ENCODE measurements around the gene MED16. TPM values are rescaled to one million over a fixed set of nuclear protein-coding genes. Genes with fewer than 3 reads are reported as not detected.
A peak's percentile ranks its signal among the peaks of the same experiment; 100 is the strongest.

MED16 gene
- polyA plus RNA-seq, 1 experiment = 22.7 TPM

GRCh38 chr19:931860-932647 lies 39.1 kb upstream of the MED16 start:
- CTCF ChIA-PET = no interaction called here
- no peak overlapping the region for H3K4me3 ChIP-seq (ENCODE audit: low read depth, low read length)
- no peak for DNase-seq (ENCODE audit: low read depth, low spot score)
- peaks cover 7% of the 10 kb centered on the region; the same call in 1 of the 2 replicates for H3K9me3 ChIP-seq (ENCODE audit: control insufficient read depth, insufficient read depth, low read length)
- H3K27me3 ChIP-seq (ENCODE audit: control insufficient read depth, insufficient read depth, low read length) = no peaks in the 10 kb centered on the region
- POLR2A ChIA-PET = interaction anchor here (0.7 to 2.3 kb wide), 3 partner anchors 9 to 94 kb away, joined by 4 to 11 read pairs (median 4); partner anchors contain the start of genes CNN2 and WDR18
- peak overlapping the region; percentile 31 for H3K27ac ChIP-seq (ENCODE audit: low read depth, low read length)
- TF ChIP-seq, protein P1, sequence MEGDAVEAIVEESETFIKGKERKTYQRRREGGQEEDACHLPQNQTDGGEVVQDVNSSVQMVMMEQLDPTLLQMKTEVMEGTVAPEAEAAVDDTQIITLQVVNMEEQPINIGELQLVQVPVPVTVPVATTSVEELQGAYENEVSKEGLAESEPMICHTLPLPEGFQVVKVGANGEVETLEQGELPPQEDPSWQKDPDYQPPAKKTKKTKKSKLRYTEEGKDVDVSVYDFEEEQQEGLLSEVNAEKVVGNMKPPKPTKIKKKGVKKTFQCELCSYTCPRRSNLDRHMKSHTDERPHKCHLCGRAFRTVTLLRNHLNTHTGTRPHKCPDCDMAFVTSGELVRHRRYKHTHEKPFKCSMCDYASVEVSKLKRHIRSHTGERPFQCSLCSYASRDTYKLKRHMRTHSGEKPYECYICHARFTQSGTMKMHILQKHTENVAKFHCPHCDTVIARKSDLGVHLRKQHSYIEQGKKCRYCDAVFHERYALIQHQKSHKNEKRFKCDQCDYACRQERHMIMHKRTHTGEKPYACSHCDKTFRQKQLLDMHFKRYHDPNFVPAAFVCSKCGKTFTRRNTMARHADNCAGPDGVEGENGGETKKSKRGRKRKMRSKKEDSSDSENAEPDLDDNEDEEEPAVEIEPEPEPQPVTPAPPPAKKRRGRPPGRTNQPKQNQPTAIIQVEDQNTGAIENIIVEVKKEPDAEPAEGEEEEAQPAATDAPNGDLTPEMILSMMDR (IDR thresholded peaks at IDR 0.05; ENCODE audit: low read depth, low read length) = no peak

DNA sequence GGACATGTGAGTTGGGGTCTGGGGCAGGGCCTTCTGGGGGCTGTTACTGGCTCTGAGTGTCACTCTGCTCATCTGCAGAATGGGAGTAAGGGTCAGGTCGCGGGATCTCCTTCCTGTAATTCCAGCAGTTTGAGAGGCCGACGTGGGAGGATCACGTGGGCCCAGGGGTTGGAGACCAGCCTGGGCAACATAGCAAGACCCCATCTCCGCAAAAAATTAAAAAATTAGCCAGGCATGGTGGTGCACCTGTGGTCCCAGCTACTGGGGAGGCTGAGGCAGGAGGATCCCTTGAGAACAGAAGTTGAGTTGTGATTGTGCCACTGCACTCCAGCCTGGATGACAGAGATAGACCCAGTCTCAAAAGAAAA lies 36.9 kb upstream of the MED16 start:
- Histone ChIP-seq H3K27ac (ENCODE audit: low read depth, low read length) (no peak overlapping the region), H3K9me3 (ENCODE audit: control insufficient read depth, insufficient read depth, low read length) (peaks cover 4% of the 10 kb centered on the region; the same call in 1 of the 2 replicates), H3K27me3 (ENCODE audit: control insufficient read depth, insufficient read depth, low read length) (no peaks in the 10 kb centered on the region), H3K4me3 (ENCODE audit: low read depth, low read length) (no peak overlapping the region)
- ChIA-PET CTCF (no interaction called here), POLR2A (interaction anchor here (1.0 kb wide), 1 partner anchor 9 kb away, joined by 3 read pairs; no protein-coding TSS in a partner anchor)
- TF ChIP-seq, protein P1 (IDR thresholded peaks at IDR 0.05; ENCODE audit: low read depth, low read length) = no peak
- DNase-seq (ENCODE audit: low read depth, low spot score) = no peak

DNA sequence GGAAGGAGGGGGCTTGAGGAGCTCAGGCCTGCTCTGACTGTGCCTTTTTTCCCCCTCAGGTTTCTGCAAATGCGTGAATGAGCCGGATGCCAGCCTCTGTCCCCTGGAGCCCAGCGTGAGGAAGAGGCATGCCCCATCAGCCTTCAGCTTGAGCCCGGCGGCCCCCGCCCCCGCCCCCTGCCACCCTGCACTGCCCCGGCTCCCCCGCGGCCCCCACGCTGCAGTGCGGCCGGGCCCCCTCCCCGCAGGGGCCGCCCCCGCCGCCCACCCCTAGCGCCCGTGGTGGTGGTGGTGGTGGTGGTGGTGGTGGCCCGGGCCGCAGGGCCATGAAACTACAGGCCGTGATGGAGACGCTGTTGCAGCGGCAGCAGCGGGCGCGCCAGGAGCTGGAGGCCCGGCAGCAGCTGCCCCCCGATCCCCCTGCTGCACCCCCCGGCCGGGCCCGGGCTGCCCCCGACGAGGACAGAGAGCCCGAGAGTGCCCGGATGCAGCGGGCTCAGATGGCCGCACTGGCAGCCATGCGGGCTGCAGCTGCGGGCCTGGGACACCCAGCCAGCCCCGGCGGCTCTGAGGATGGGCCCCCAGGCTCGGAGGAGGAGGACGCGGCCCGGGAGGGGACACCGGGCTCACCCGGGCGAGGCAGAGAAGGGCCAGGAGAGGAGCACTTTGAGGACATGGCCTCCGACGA lies 36.4 kb upstream of the MED16 start:
- Histone ChIP-seq H3K27ac (ENCODE audit: low read depth, low read length) (no peak overlapping the region), H3K4me3 (ENCODE audit: low read depth, low read length) (no peak overlapping the region), H3K27me3 (ENCODE audit: control insufficient read depth, insufficient read depth, low read length) (no peaks in the 10 kb centered on the region), H3K9me3 (ENCODE audit: control insufficient read depth, insufficient read depth, low read length) (peaks cover 3% of the 10 kb centered on the region; the same call in 1 of the 2 replicates)
- POLR2A ChIA-PET = no interaction called here
- TF ChIP-seq, protein P1 (IDR thresholded peaks at IDR 0.05; ENCODE audit: low read depth, low read length) = no peak
- CTCF ChIA-PET = no interaction called here
- DNase-seq (ENCODE audit: low read depth, low spot score) = no peak

GRCh38 chr19:928471-929202 lies 35.6 kb upstream of the MED16 start:
- Histone ChIP-seq H3K9me3 (ENCODE audit: control insufficient read depth, insufficient read depth, low read length) (no peaks in the 10 kb centered on the region; the same call in 1 of the 2 replicates), H3K4me3 (ENCODE audit: low read depth, low read length) (peak overlapping the region; percentile 83; the same call in 1 of the 2 replicates), H3K27ac (ENCODE audit: low read depth, low read length) (no peak overlapping the region), H3K27me3 (ENCODE audit: control insufficient read depth, insufficient read depth, low read length) (no peaks in the 10 kb centered on the region)
- no peak for DNase-seq (ENCODE audit: low read depth, low spot score)
- TF ChIP-seq, protein P1 (IDR thresholded peaks at IDR 0.05; ENCODE audit: low read depth, low read length) = no peak
- POLR2A ChIA-PET = no interaction called here
- CTCF ChIA-PET = no interaction called here

Measured in AG04450 (cell line).